Retina (tissue), 1 donor: Measurements from ENCODE around the gene UPP1.

Source experiments
- DNase-seq: peaks from one replicate; pipeline ENCODE4 v3.0.0-alpha.2; 2016

The UPP1 gene

GRCh38 chr7:48087349-48087748 is 1.7 kb upstream of the UPP1 start:
- no peak for DNase-seq

DNA sequence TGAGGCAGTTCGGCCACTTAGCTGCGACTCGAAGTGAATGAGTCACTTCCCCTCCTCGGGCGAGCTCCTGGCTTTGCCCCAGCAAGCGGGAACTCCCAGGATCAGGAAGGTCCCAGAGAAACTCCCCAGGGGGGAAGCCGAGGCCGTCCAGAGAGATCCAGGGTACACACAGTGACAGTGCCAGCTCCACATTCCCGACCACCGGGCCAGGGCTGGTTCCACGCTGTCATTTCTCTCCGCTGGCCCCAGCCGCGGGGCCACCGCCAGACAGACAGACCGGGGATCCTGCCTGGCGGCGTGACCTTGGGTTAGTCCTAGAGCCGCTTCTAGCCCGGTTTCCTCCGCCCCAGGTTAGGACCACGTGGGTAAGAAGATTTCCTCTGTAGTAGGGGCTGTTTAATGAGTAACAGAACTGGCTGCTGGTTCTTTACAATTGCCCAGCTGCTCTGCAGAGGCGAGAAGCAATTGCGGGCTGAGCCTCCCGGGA is 463 bp upstream of the UPP1 start:
- DNase-seq = peak; percentile 72

DNA sequence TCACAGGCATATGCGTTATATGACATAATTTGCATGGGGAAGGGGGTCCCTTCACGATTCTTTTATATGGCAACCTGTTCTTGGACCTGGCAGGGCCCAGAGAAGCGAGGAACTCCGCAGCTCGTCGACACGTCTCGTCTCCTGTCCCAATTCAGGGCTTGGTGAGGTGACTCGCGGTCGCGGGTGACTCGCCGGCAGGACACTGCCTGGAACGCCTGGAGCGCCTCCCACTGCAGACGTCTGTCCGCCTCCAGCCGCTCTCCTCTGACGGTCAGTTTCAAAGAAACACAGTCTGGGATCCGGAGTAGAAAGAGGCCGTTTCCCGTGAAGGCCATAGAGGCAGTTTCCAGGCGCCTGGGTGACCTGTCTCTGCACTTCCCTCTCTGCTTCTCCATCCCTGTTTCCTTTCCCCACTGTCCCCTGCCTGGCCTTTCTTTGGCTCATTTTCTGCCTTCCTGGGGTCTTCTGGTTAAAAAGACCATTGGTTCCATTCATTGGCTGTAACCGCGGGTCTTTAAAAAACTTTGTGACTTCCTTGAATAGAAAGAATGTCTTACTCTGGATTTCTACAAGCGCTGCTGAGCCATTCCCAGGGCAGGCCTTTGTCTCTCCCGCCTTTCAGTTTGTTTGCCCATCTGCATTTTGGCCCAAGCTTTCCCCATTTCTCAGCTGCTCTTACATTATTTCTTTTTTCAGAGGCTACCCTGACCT is 1.2 kb downstream of the UPP1 start:
- peak; percentile 57 for DNase-seq

- no peak for DNase-seq
Measured at GRCh38 chr7:48091506-48092433, 2.7 kb downstream of the UPP1 start.

DNA sequence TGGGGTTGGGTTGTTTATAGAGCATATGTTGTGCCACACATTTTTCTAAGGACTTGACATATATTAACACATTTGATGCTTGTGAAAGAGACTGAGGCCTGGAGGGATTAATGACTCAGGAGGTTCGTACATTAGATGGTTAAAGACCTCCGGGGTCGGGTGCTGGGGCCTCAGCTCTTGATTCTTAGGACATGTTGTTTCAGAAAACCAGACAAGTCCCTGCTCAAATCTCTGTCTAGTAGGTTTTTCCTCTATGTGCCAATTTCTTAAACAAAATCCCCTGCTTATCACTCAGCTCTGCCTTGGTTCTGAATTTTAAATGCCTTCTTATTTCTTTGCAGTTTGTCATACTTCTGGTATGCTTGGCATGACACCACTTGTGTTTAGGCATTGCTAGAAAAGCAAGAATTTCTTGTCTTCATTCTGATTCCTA is 5.8 kb downstream of the UPP1 start:
- DNase-seq = no peak

DNA sequence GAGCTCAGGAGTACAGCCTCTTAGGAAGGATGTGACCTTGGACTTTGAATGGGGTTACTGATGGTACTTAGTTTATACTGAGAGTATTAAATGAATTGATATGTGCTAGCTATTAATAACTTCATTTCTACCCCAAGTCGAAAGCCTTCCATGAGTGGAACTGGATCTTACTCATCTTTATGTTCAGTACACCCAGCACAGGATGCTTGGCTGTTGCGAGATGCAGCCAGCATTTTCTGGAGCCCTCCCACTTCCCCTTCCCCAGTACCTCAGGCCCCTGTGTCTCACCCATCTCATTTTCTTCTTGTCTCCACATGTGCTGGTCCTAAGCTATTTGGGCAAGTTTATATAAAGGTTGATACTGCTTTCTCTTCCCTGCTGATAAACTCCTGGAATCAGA is 7.2 kb downstream of the UPP1 start:
- DNase-seq = no peak

DNA sequence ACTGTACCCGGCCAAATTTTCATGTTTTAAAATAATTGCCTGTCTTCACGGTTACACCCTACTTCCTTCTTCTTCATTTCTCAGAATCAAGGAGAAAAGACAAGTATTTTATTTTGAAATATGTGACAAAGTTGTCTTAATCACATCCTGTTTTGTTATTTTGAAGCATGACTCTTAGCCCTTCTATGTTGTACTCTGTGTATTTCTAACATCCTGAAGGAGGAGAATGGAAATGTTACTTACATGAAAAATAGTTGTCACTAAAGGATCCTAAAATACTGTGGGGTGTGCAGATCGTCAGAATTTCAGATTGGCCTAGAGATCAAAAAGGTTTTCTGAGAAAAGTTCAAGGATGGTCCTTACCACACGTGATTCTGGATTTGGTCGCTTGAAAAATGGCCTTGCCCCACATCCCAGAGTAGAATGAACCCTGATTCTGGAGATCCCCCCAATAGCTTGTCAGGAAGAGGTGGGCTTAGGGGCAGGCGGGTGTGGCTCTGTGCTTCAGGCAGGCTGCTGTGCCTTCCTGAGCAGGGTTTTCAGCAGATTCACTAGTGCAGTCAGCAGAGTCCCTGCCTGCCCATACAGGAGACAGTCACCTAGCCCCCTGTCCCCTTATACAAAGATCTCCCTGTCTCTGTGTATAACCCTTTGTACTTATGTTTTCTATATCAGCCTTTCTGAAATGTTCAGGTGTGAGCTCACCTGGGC is 8.6 kb downstream of the UPP1 start:
- DNase-seq = no peak

DNA sequence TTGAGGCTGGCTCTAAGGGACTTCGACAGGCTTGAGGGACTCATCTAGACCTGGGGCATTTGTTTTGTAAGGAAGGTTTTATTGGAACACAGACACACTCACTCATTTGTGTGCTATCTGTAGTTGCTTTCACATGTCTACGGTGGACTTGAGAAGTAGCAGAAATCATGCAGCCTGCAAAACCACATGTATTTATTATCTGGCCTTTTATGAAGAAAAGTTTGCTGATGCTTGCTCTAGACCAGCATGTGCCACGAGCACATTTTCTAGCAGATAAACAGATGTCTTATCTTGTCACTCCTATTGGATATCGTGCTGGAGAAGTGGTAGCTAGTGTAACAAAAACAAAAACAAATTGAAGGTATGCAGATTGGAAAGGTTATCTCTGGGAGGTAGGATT is 9.8 kb downstream of the UPP1 start:
- no peak for DNase-seq

- DNase-seq = no peak
Measured at GRCh38 chr7:48099781-48100180, 10.7 kb downstream of the UPP1 start.

DNA sequence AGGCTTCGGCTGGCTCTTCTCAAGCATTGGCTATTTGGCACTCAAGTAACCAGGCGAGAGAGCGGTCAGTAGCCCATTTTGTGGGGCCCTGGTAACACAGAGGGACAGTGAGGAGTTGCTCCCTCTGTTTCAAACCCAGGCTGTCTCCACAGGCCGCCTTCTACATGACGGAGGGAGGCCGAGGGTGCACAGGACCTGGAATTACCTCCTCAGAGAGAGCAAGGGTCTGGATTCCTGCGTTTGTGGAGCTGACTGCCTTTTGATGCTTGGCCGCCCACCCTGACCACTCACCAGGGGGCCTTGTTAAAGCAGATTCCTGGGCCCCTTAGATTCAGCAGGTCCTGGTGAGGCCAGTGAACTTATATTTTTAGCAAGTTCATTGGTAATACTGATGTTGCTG is 12.3 kb downstream of the UPP1 start:
- no peak for DNase-seq

DNA sequence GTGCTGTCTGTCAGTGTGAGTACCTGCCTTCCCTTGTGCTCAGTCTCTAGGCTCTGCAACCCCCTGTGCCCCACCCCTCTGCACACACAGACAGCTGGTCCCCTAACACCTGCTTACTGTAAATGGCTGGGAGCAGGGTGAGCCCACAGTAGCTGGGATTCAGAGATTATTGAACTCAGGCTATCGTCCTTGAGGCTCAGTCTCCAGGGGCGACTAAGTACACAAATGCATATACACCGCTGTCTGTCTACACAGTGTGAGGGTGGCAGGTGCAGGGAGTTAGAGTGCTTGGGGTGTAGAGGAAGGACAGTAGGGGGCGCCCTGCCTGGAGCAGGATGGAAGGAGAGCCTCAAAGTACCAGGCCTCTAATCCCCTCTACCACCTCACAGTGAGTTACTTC is 12.9 kb downstream of the UPP1 start:
- DNase-seq = no peak

- DNase-seq = no peak
Measured at GRCh38 chr7:48102530-48102929, 13.5 kb downstream of the UPP1 start.

DNA sequence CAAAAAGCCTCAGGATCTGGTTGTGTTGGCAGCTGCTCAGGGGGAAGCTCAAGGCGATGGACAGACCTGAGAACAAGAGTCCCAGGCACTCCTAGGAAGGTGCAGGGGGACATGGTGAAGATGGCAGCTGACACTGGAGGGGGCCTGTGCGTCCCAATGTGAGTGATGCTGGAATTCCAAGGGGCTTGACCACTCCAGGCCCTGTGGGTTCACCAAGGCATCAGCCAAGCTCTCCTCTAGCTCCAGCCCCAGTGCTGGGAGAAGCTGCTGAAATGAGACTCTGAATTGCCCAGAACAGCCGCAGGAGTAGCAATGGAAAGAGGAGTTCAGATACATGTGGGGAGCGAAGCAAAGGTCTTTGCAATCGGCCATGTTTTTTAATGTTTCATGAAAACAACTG is 16.0 kb downstream of the UPP1 start:
- no peak for DNase-seq

- DNase-seq = no peak
Measured at GRCh38 chr7:48106906-48107659, 18.0 kb downstream of the UPP1 start.

GRCh38 chr7:48107926-48108472 is 18.9 kb downstream of the UPP1 start:
- no peak for DNase-seq

DNA sequence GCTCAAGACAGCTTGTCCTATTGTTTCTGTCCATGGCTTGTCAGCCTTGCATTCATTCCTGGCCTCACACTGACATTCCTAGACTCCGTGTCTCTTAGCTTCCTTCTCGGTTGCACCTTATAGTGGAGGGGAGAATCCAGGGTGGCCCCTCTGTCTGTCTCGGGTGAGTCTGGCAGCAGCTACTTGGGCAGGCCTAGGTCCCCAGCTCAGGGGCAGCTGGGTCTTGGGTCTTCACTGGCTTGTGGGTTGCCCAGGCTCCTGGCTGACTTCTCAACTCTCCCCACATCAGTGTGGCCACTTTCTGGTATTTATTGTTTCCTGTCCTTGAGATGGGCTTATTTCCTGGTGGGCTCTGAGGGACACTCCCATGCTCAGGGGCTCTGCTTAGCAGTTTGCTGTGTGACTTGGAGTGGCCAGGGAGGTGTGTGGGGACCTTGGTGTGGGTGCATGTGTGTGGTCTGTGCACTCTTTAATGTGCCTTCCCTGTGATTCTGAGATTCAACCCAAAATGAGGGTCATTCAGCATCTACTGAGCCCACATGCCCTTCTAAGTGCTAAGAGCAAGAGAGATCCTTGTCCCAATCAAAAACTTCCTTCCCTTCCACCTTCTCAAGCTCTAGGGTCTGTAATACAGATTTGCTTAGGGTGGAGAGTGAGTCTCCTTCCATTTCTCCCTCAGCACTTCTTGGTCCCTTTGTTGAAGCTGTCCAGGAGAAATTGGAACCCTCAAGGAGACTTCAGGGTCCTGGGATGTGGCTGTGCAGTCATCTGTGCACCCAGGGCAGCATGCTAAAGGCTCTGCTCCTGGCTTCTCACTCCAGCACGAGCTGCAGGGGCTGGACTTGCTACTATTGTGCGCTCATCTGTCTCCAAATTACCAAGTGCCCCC is 20.1 kb downstream of the UPP1 start:
- no peak for DNase-seq

GRCh38 chr7:48109848-48110663 is 21.0 kb downstream of the UPP1 start:
- peak; percentile 71 for DNase-seq

- no peak for DNase-seq
Measured at GRCh38 chr7:48110868-48111267, 21.8 kb downstream of the UPP1 start.

DNA sequence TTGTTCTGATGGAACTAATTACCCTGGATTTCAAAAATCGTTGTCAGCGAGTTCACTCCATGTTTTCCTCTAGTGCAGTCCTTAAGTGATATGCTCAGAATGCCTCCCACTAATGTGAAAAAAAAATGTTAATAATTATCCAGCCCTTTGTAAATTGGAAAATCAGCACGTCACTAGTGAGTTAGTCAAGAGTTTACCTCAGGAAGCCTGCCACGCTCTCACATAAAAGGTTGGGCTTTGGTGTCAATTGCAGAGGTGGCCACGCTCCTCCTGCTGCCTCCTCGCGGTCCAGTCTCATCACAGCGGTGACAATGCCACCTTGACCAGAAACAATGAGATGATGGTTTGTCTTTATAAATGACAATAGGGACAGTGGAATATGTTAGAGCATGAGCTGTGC is 22.5 kb downstream of the UPP1 start:
- DNase-seq = no peak
